ENCODE results near the gene OR2M3. TPM values are rescaled to one million over a fixed set of nuclear protein-coding genes. Genes with fewer than 3 reads are reported as not detected.

The OR2M3 gene
- total RNA-seq, 1 donor = not detected

DNA sequence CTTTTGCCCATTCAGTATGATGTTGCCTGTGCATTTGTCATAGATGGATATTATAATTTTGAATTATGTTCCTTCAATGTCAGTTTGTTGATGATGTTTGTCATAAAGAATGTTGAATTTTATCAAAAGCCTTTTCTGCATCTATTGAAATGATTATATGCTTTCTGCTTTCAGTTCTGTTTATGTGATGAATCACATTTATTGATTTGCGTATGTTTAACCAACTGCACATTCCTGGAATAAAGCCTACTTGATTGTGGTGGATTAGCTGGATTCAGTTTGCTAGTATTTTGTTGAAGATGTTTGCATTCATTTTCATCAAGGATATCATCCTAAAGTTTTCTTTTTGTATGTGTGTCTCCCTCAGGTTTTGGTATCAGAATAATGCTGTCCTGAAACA lies 28.5 kb downstream of the OR2M3 start:
- no peak overlapping the region for H3K4me3 ChIP-seq (ENCODE audit: insufficient read depth, low read length)
- no peaks in the 10 kb centered on the region for H4K20me1 ChIP-seq (ENCODE audit: insufficient read depth, low read length)
- no peak overlapping the region for H2AFZ ChIP-seq (ENCODE audit: low read length)
- peaks cover 4% of the 10 kb centered on the region for H3K9me3 ChIP-seq (ENCODE audit: low read depth, low read length)
- no peak overlapping the region for H3K4me2 ChIP-seq (ENCODE audit: insufficient read depth, low read length)
- H3K27me3 ChIP-seq (ENCODE audit: insufficient read depth, low read length) = no peaks in the 10 kb centered on the region
- H3K79me2 ChIP-seq (ENCODE audit: insufficient read depth, low read length) = no peaks in the 10 kb centered on the region
- H3K36me3 ChIP-seq (ENCODE audit: insufficient read depth, low read length) = no peaks in the 10 kb centered on the region
- TF ChIP-seq, protein P1, sequence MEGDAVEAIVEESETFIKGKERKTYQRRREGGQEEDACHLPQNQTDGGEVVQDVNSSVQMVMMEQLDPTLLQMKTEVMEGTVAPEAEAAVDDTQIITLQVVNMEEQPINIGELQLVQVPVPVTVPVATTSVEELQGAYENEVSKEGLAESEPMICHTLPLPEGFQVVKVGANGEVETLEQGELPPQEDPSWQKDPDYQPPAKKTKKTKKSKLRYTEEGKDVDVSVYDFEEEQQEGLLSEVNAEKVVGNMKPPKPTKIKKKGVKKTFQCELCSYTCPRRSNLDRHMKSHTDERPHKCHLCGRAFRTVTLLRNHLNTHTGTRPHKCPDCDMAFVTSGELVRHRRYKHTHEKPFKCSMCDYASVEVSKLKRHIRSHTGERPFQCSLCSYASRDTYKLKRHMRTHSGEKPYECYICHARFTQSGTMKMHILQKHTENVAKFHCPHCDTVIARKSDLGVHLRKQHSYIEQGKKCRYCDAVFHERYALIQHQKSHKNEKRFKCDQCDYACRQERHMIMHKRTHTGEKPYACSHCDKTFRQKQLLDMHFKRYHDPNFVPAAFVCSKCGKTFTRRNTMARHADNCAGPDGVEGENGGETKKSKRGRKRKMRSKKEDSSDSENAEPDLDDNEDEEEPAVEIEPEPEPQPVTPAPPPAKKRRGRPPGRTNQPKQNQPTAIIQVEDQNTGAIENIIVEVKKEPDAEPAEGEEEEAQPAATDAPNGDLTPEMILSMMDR (IDR thresholded peaks at IDR 0.05; ENCODE audit: extremely low read depth, low read depth, low read length) = no peak
- H3K27ac ChIP-seq (ENCODE audit: low read depth, low read length) = no peak overlapping the region
- no peak for DNase-seq (ENCODE audit: insufficient read length, low spot score, missing footprints)
- H3K4me1 ChIP-seq (ENCODE audit: insufficient read depth, low read length) = no peaks in the 10 kb centered on the region

DNA sequence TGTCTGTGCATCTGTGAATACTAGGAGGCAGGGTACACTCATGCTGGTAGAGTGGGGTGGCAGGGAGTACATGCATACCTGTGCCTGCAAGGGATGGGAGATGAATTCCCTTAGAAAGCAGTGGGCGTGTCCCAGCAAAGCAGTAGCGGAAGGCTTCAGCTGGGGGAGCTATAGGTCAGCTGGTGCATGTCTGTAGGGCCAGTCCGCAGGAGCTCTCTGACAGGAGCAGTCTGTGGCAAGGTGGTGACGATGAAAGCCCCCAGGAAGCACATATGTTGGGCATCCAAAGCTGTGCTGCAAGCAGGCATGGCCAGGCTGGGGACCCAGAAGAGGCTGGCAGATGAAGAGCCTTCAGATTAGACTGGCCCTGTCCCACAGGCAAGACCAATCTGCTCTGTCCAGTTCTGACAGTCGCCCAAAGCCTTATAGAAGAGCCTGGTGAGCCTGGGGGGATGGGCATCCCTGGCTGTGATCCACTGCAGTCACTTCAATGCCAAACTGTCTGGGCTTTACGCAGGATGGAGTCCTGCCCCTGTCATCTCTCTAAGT lies 32.4 kb downstream of the OR2M3 start:
- Histone ChIP-seq H4K20me1 (ENCODE audit: insufficient read depth, low read length) (no peaks in the 10 kb centered on the region), H3K4me3 (ENCODE audit: insufficient read depth, low read length) (no peak overlapping the region), H3K4me2 (ENCODE audit: insufficient read depth, low read length) (no peak overlapping the region), H3K27me3 (ENCODE audit: insufficient read depth, low read length) (no peaks in the 10 kb centered on the region), H3K36me3 (ENCODE audit: insufficient read depth, low read length) (no peaks in the 10 kb centered on the region), H2AFZ (ENCODE audit: low read length) (no peak overlapping the region), H3K4me1 (ENCODE audit: insufficient read depth, low read length) (no peaks in the 10 kb centered on the region), H3K9me3 (ENCODE audit: low read depth, low read length) (peaks cover 4% of the 10 kb centered on the region), H3K79me2 (ENCODE audit: insufficient read depth, low read length) (no peaks in the 10 kb centered on the region), H3K27ac (ENCODE audit: low read depth, low read length) (no peak overlapping the region)
- TF ChIP-seq, protein P1 (IDR thresholded peaks at IDR 0.05; ENCODE audit: extremely low read depth, low read depth, low read length) = no peak
- DNase-seq (ENCODE audit: insufficient read length, low spot score, missing footprints) = no peak

DNA sequence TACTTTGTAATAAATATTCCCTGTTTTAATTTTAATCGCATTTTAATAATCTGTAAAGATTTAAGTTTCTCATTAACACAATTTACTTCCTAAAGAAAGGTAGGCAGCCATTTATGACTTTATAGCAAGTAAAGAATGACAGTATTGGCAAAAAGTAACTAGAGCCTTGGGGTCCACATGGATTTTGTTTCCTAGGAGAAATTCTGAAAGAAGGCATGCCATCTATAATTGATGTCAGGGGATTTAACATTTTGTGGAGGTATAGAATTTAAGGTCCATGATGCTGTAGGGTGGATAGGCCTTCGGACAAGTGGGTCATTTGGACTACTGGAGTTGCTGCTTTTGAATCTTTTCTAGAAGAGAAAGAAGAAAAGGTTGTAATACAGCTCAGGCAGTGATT lies 34.1 kb downstream of the OR2M3 start, which contains the start of gene OR2M4:
TSS of gene OR2M4 (plus strand) at position 301 of the 400 bp plus-strand sequence. CDS start 7,512 bp downstream, outside the sequence.
- Histone ChIP-seq H3K4me3 (ENCODE audit: insufficient read depth, low read length) (no peak within 1 kb of the TSS), H3K9me3 (ENCODE audit: low read depth, low read length) (peaks cover 4% of the 10 kb centered on the region), H4K20me1 (ENCODE audit: insufficient read depth, low read length) (no peaks in the 10 kb centered on the region), H3K27ac (ENCODE audit: low read depth, low read length) (no peak within 1 kb of the TSS), H3K36me3 (ENCODE audit: insufficient read depth, low read length) (no peaks in the 10 kb centered on the region), H2AFZ (ENCODE audit: low read length) (no peak within 1 kb of the TSS), H3K27me3 (ENCODE audit: insufficient read depth, low read length) (no peaks in the 10 kb centered on the region), H3K4me2 (ENCODE audit: insufficient read depth, low read length) (no peak within 1 kb of the TSS), H3K79me2 (ENCODE audit: insufficient read depth, low read length) (no peaks in the 10 kb centered on the region), H3K4me1 (ENCODE audit: insufficient read depth, low read length) (no peaks in the 10 kb centered on the region)
- TF ChIP-seq, protein P1 (IDR thresholded peaks at IDR 0.05; ENCODE audit: extremely low read depth, low read depth, low read length) = no peak
- DNase-seq (ENCODE audit: insufficient read length, low spot score, missing footprints) = no peak

DNA sequence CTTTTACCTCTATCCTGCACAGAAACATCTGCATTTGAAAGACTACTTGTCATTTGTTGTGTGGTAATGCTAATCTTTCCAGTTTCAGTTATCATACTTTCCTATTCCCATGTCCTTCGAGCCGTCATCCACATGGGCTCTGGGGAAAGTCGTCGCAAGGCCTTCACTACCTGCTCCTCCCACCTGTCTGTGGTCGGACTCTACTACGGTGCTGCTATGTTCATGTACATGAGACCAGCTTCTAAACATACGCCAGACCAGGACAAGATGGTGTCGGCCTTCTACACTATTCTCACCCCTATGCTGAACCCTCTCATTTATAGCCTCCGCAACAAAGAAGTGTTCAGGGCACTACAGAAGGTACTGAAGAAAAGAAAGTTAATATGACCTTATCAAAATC lies 42.4 kb downstream of the OR2M3 start:
- H3K4me1 ChIP-seq (ENCODE audit: insufficient read depth, low read length) = no peaks in the 10 kb centered on the region
- DNase-seq (ENCODE audit: insufficient read length, low spot score, missing footprints) = no peak
- TF ChIP-seq, protein P1 (IDR thresholded peaks at IDR 0.05; ENCODE audit: extremely low read depth, low read depth, low read length) = no peak
- no peaks in the 10 kb centered on the region for H3K36me3 ChIP-seq (ENCODE audit: insufficient read depth, low read length)
- no peaks in the 10 kb centered on the region for H3K9me3 ChIP-seq (ENCODE audit: low read depth, low read length)
- no peak overlapping the region for H3K4me2 ChIP-seq (ENCODE audit: insufficient read depth, low read length)
- no peak overlapping the region for H2AFZ ChIP-seq (ENCODE audit: low read length)
- H3K27ac ChIP-seq (ENCODE audit: low read depth, low read length) = no peak overlapping the region
- H3K27me3 ChIP-seq (ENCODE audit: insufficient read depth, low read length) = no peaks in the 10 kb centered on the region
- no peaks in the 10 kb centered on the region for H3K79me2 ChIP-seq (ENCODE audit: insufficient read depth, low read length)
- no peaks in the 10 kb centered on the region for H4K20me1 ChIP-seq (ENCODE audit: insufficient read depth, low read length)
- no peak overlapping the region for H3K4me3 ChIP-seq (ENCODE audit: insufficient read depth, low read length)

All from osteoblast (primary cell).